ENCODE data around the gene UCK2. TPM values are rescaled to one million over a fixed set of nuclear protein-coding genes. Genes with fewer than 3 reads are reported as not detected.

UCK2 gene
- total RNA-seq, 4 donors from 2014 or later, result 20.9 to 30.4 (median 29.2) TPM

DNA sequence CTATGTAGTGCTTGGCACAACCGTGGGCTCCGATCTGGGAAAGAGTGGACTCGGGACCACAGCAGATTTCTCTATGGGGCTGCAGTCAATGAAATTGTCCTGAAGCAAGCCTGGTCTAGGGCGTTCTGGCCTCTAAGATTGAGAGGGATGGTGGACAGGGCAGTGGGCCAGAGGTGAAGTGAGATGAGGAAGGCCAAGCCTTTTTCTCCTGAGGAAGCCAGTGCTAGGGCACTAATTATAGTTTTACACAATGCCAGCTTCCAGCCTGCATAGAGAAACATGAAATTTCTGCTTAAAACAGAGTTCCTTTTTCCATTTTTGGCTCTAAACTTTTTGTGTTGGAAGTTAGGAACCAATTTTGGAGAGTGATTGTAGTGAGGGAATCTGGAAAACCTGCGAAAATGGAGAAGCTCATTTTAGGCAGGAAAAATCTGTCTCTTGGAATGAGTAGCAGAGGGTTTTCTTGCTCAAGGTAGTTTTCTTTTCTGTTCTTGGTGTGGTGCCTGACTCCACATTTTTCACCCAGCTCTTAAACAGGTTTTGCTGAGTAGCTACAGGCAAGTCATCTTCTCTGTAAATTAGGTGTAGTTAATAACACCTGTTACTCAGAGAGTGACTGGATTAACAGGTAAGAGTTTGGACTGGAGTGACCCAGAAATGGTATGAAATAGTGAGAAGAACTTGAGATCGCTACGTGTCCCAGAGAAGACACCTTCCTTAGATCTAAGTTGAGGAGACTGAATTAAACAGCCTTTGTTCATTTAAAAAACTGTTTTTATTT, 22.1 kb downstream of the UCK2 start:
- no peak overlapping the region for H3K4me3 ChIP-seq
- ATAC-seq, result no peak
- H3K36me3 ChIP-seq, result no peaks in the 10 kb centered on the region
- TF ChIP-seq POLR2AphosphoS5 (IDR thresholded peaks at IDR 0.05) (no peak), EP300 (IDR thresholded peaks at IDR 0.05) (no peak)
- H3K9me3 ChIP-seq, result no peaks in the 10 kb centered on the region
- 91 to 94% methylated on average over 6 to 7 of the region's 7 CpGs for WGBS, 2 donors (ENCODE audit: low coverage in 1 of 2)
- no peak overlapping the region for H3K27ac ChIP-seq
- H3K4me1 ChIP-seq, result peaks cover 0 to 6% (median 0%) of the 10 kb centered on the region in 3 donors
- no peaks in the 10 kb centered on the region for H3K27me3 ChIP-seq

- TF ChIP-seq POLR2A (IDR thresholded peaks at IDR 0.05) (no peak), EP300 (IDR thresholded peaks at IDR 0.05) (no peak), POLR2AphosphoS5 (IDR thresholded peaks at IDR 0.05) (no peak)
- Histone ChIP-seq H3K4me3 (no peak overlapping the region), H3K27me3 (no peaks in the 10 kb centered on the region), H3K36me3 (no peaks in the 10 kb centered on the region), H3K9me3 (no peaks in the 10 kb centered on the region), H3K4me1 (peaks cover 0 to 6% (median 0%) of the 10 kb centered on the region in 3 donors), H3K27ac (no peak overlapping the region)
- 77 to 88% methylated on average over 3 to 4 of the region's 4 CpGs for WGBS, 2 donors (ENCODE audit: low coverage in 1 of 2)
- no peak for ATAC-seq
Observed at GRCh38 chr1:165851034-165851658, 23.7 kb downstream of the UCK2 start.

- Histone ChIP-seq H3K4me3 (no peak overlapping the region), H3K4me1 (peaks cover 0 to 6% (median 0%) of the 10 kb centered on the region in 3 donors), H3K27me3 (no peaks in the 10 kb centered on the region), H3K9me3 (no peaks in the 10 kb centered on the region), H3K27ac (no peak overlapping the region), H3K36me3 (no peaks in the 10 kb centered on the region)
- WGBS, 2 donors (ENCODE audit: low coverage in 1 of 2), result 100% methylated on average over 1 of the region's 2 CpGs; no CpG with 5 or more reads in 1 of the 2 donors
- TF ChIP-seq EP300 (IDR thresholded peaks at IDR 0.05) (no peak), CTCF (IDR thresholded peaks at IDR 0.05) (no peak), POLR2A (IDR thresholded peaks at IDR 0.05) (no peak)
- no peak for ATAC-seq
Observed at GRCh38 chr1:165852871-165853270, 25.5 kb downstream of the UCK2 start.

GRCh38 chr1:165853528-165854075, 26.2 kb downstream of the UCK2 start:
- Histone ChIP-seq H3K9me3 (no peaks in the 10 kb centered on the region), H3K4me3 (no peak overlapping the region), H3K36me3 (no peaks in the 10 kb centered on the region), H3K27me3 (no peaks in the 10 kb centered on the region), H3K4me1 (peaks cover 0 to 11% (median 0%) of the 10 kb centered on the region in 3 donors), H3K27ac (no peak overlapping the region)
- no peak for ATAC-seq
- no peak for TF ChIP-seq EP300 (IDR thresholded peaks at IDR 0.05)
- 100% methylated on average over 2 of the region's 2 CpGs for WGBS, 2 donors (ENCODE audit: low coverage in 1 of 2)

GRCh38 chr1:165854101-165854845, 26.9 kb downstream of the UCK2 start:
- Histone ChIP-seq H3K9me3 (no peaks in the 10 kb centered on the region), H3K4me3 (no peak overlapping the region), H3K27me3 (no peaks in the 10 kb centered on the region), H3K27ac (no peak overlapping the region), H3K4me1 (peaks cover 0 to 11% (median 0%) of the 10 kb centered on the region in 3 donors), H3K36me3 (no peaks in the 10 kb centered on the region)
- WGBS, 2 donors (ENCODE audit: low coverage in 1 of 2), result 66 to 69% methylated on average over 5 of the region's 7 CpGs
- TF ChIP-seq CTCF (IDR thresholded peaks at IDR 0.05) (no peak), POLR2A (IDR thresholded peaks at IDR 0.05) (no peak)
- ATAC-seq, result no peak
